Tibial nerve (tissue), 4 donors: Measurements from ENCODE around the gene TRMT13. TPM values are rescaled to one million over a fixed set of nuclear protein-coding genes. Genes with fewer than 3 reads are reported as not detected.

Source experiments
- DNase-seq, 2 donors: peaks; one replicate each; pipeline ENCODE4 v3.0.0-alpha.2; 2019; ENCODE audit warnings: low spot score in 2 of 2
- H3K27ac ChIP-seq, 4 donors: fragments of 200-600 bp; sonication (generic) in 3 of 4; one replicate each; pipeline ENCODE4 v1.5.1; 2017 to 2019; ENCODE audit warnings: mild to moderate bottlenecking in 1 of 4
- H3K27me3 ChIP-seq, 2 donors: fragments of 200-600 bp; sonication (generic) in 1 of 2; one replicate each; pipeline versions ENCODE4 v1.5.1 to v1.6.0; 2017 to 2019
- H3K36me3 ChIP-seq, 3 donors: fragments of 200-600 bp; sonication (generic); one replicate each; pipeline ENCODE4 v1.5.1; 2018 to 2019
- H3K4me1 ChIP-seq, 4 donors: fragments of 200-600 bp; sonication (generic) in 3 of 4; one replicate each; pipeline ENCODE4 v1.5.1; 2017 to 2019
- H3K4me3 ChIP-seq, 4 donors: fragments of 200-600 bp; sonication (generic) in 3 of 4; one replicate each; pipeline ENCODE4 v1.5.1; 2017 to 2019; ENCODE audit warnings: mild to moderate bottlenecking in 1 of 4, moderate library complexity in 1 of 4
- H3K9me3 ChIP-seq, 4 donors: fragments of 200-600 bp; sonication (generic) in 3 of 4; one replicate each; pipeline ENCODE4 v1.5.1; 2017 to 2019
- EP300 ChIP-seq, 2 donors: sonication (generic); formaldehyde crosslinking; IDR thresholded peaks; one replicate each; pipeline ENCODE4 v1.6.1; 2017; ENCODE audit warnings: antibody characterized with exemption in 2 of 2, mild to moderate bottlenecking in 1 of 2
- POLR2A ChIP-seq, 2 donors: fragments of 450-650 bp; IDR thresholded peaks; one replicate each; pipeline ENCODE4 v1.6.1; 2017; ENCODE audit warnings: antibody characterized with exemption in 2 of 2, mild to moderate bottlenecking in 2 of 2, moderate library complexity in 2 of 2
- WGBS, 2 donors: methylation state at CpG; one replicate each; pipeline ENCODE4 v1.1.5; 2018; 5-methylcytosine and 5-hydroxymethylcytosine counted together
- total RNA-seq, 4 donors: library from RNA; depleted of rRNA; stranded (reverse); fragments of >200 nt; gene quantifications; one replicate each; pipeline ENCODE4 v1.1.0, GENCODE V29; 2016
- TF ChIP-seq, protein P1 (sequence below), 5 experiments: fragments of 200-600 bp in 3 of 5; fragments of 450-650 bp in 2 of 5; sonication (generic) in 3 of 5; IDR thresholded peaks; one replicate each; pipeline ENCODE4 v1.5.1; 2016 to 2019; ENCODE audit warnings: antibody characterized with exemption in 5 of 5, mild to moderate bottlenecking in 3 of 5, moderate library complexity in 2 of 5

The TRMT13 gene
- total RNA-seq, 4 donors from 2014 or later = 10.2 to 33.0 (median 16.2) TPM

DNA sequence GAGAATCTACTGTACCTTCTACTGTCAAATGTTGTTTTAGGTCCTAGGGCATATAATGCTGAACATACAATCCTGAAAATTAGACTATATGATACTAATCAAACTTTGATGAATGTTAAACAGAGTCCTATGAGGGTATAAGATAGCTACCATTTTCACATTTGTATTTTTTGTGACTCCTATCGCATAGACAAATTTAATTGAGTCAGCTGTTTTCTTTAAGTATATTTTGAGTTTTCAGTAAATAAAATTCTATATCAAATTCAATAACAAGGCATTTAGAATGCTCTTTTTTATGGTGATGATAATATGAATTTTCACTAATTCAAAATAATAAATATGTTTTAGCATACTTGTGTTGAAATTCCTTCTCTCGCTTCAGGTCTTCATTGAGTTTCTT is 35.1 kb downstream of the TRMT13 start:
- no peak overlapping the region for H3K27ac ChIP-seq
- TF ChIP-seq POLR2A (IDR thresholded peaks at IDR 0.05) (no peak), EP300 (IDR thresholded peaks at IDR 0.05) (no peak)
- TF ChIP-seq, protein P1, sequence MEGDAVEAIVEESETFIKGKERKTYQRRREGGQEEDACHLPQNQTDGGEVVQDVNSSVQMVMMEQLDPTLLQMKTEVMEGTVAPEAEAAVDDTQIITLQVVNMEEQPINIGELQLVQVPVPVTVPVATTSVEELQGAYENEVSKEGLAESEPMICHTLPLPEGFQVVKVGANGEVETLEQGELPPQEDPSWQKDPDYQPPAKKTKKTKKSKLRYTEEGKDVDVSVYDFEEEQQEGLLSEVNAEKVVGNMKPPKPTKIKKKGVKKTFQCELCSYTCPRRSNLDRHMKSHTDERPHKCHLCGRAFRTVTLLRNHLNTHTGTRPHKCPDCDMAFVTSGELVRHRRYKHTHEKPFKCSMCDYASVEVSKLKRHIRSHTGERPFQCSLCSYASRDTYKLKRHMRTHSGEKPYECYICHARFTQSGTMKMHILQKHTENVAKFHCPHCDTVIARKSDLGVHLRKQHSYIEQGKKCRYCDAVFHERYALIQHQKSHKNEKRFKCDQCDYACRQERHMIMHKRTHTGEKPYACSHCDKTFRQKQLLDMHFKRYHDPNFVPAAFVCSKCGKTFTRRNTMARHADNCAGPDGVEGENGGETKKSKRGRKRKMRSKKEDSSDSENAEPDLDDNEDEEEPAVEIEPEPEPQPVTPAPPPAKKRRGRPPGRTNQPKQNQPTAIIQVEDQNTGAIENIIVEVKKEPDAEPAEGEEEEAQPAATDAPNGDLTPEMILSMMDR (IDR thresholded peaks at IDR 0.05) = no peak
- no peaks in the 10 kb centered on the region for H3K36me3 ChIP-seq
- no peaks in the 10 kb centered on the region for H3K27me3 ChIP-seq
- WGBS, 2 donors = 94 to 97% methylated on average over 2 of the region's 2 CpGs
- no peak overlapping the region for H3K4me3 ChIP-seq
- no peak for DNase-seq
- no peaks in the 10 kb centered on the region for H3K9me3 ChIP-seq
- H3K4me1 ChIP-seq = peaks cover 0 to 9% (median 0%) of the 10 kb centered on the region in 4 donors

DNA sequence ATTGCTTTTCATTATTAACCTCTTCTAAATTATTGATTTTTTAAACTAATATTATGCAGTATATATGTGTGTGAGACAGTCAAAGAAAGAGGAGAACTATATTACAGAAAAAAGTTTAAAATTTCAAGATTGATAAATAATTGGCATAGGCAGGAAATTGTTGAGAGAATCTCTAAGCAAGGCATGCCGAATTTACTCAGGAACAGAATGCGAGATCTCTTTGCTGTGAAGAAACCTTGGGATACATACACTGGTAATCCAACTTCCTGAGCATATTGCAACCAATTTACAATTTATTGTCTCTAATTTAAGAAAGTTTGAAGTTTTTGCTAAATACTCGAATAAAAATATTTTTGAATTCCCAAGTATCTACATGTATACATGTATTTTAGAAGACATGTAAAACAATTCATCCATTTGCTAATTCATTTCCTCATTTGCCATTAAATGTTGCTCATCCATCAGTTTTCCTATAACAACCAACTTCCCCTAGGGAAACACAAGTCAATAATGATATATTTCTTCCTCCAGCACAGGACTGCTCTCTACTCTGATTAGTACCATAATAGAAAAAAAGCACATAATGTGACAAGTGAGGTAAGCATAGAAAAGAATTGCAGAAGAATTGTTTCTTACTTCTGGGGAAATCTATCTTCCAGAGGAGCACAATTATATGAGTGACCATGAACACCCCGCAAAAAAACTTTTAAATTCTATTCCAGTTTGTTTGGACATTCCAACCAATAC is 44.5 kb downstream of the TRMT13 start:
- H3K4me1 ChIP-seq = no peaks in the 10 kb centered on the region
- no peaks in the 10 kb centered on the region for H3K27me3 ChIP-seq
- H3K36me3 ChIP-seq = peaks cover 0 to 4% (median 0%) of the 10 kb centered on the region in 3 donors
- no peak overlapping the region for H3K4me3 ChIP-seq
- no peaks in the 10 kb centered on the region for H3K9me3 ChIP-seq
- H3K27ac ChIP-seq = no peak overlapping the region
- DNase-seq = no peak
- TF ChIP-seq EP300 (IDR thresholded peaks at IDR 0.05) (no peak), POLR2A (IDR thresholded peaks at IDR 0.05) (no peak)
- TF ChIP-seq, protein P1 (IDR thresholded peaks at IDR 0.05) = no peak
- 91 to 92% methylated on average over 4 of the region's 4 CpGs for WGBS, 2 donors

DNA sequence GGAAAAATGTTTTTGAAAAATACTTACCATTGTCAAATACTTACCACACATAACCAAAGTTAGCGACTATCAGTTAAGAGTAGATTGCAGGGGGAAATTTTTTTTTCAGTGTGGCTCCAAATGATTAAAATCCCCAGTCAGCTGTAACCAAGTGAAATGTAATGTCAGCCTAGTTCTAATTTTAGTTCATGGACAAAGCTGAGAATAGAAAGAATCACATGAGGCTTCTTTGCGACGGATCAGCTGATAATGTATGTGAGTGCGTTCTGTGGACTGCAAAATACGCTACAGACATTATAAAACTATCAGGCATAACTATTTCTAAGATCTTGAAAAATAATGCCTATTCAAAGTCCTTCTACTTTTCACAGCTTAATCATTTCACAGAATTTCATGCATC is 45.1 kb downstream of the TRMT13 start, which contains the start of gene LRRC39:
LRRC39 (minus strand) TSS at position 166 of the 400 bp plus-strand sequence. CDS start 9,740 bp downstream, outside the sequence.
- WGBS, 2 donors = 49 to 58% methylated on average over 5 of the region's 5 CpGs
- Histone ChIP-seq H3K27me3 (no peaks in the 10 kb centered on the region), H3K4me1 (no peaks in the 10 kb centered on the region), H3K4me3 (no peak within 1 kb of the TSS), H3K27ac (no peak within 1 kb of the TSS), H3K36me3 (peaks cover 0 to 10% (median 0%) of the 10 kb centered on the region in 3 donors), H3K9me3 (no peaks in the 10 kb centered on the region)
- TF ChIP-seq, protein P1 (IDR thresholded peaks at IDR 0.05) = no peak
- TF ChIP-seq EP300 (IDR thresholded peaks at IDR 0.05) (no peak), POLR2A (IDR thresholded peaks at IDR 0.05) (no peak)
- DNase-seq = no peak

DNA sequence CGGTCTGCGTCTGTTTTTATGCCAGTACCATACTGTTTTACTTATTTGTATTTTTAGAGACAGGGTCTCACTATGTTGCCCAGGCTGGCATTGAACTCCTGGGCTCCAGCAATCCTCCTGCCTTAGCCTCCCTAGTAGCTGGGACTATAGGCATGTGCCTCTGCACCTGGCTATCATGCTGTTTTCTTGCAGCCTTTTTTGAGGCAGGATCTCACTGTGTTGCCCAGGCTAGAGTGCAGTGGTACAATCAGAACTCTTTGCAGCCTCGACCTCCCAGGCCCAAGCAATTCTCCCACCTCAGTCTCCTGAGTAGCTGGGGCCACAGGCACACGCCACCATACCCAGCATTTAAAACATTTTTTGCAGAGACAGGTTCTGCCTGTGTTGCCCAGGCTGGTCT is 50.4 kb downstream of the TRMT13 start:
- peaks cover 0 to 24% (median 0%) of the 10 kb centered on the region in 3 donors for H3K36me3 ChIP-seq
- H3K4me1 ChIP-seq = peaks cover 0 to 2% (median 0%) of the 10 kb centered on the region in 4 donors
- no peak for DNase-seq
- WGBS, 2 donors = 88 to 90% methylated on average over 4 of the region's 4 CpGs
- no peaks in the 10 kb centered on the region for H3K27me3 ChIP-seq
- H3K9me3 ChIP-seq = peaks cover 0 to 5% (median 0%) of the 10 kb centered on the region in 4 donors
- H3K27ac ChIP-seq = no peak overlapping the region
- no peak for TF ChIP-seq POLR2A (IDR thresholded peaks at IDR 0.05)
- no peak for TF ChIP-seq EP300 (IDR thresholded peaks at IDR 0.05)
- TF ChIP-seq, protein P1 (IDR thresholded peaks at IDR 0.05) = no peak
- H3K4me3 ChIP-seq = no peak overlapping the region

DNA sequence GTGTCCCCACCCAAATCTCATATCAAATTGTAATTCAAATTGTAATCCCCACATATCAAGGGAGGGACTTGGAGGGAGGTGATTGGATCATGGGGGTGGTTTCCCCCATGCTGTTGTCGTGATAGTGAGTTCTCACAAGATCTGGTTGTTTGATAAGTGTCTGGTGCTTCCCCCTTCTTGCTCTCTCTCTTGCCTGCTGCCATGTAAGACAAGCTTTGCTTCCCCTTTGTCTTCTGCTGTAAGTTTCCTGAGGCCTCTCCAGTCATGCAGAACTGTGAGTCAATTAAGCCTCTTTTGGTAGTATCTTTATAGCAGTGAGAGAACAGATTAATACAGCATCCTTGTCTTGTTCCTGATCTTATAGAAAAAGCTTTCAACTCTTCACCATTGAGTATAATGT is 51.6 kb downstream of the TRMT13 start:
- DNase-seq = no peak
- H3K4me1 ChIP-seq = peaks cover 0 to 14% (median 0%) of the 10 kb centered on the region in 4 donors
- H3K27ac ChIP-seq = no peak overlapping the region
- H3K9me3 ChIP-seq = peaks cover 0 to 5% (median 0%) of the 10 kb centered on the region in 4 donors
- H3K27me3 ChIP-seq = no peaks in the 10 kb centered on the region
- WGBS, 2 donors = 59 to 64% methylated on average over 1 of the region's 1 CpG
- TF ChIP-seq EP300 (IDR thresholded peaks at IDR 0.05) (no peak), POLR2A (IDR thresholded peaks at IDR 0.05) (no peak)
- TF ChIP-seq, protein P1 (IDR thresholded peaks at IDR 0.05) = no peak
- H3K4me3 ChIP-seq = no peak overlapping the region
- H3K36me3 ChIP-seq = peaks cover 0 to 24% (median 0%) of the 10 kb centered on the region in 3 donors
